HG02852 (cell line): ENCODE results near the gene SERPINH1.
"Not testable (repeated sequence)": the region's sequence is repeated elsewhere in the genome, so short reads cannot be mapped to it uniquely, and the experiment has no call there.

Experiments
- ATAC-seq: cut with Tn5 transposase; IDR thresholded peaks from one replicate; pipeline ENCODE4 v1.9.1; 2021; ENCODE audit warnings: mild to moderate bottlenecking, moderate library complexity; ENCODE audit not compliant: unreplicated experiment

SERPINH1 gene

GRCh38 chr11:75572744-75573143 is 10.7 kb downstream of the SERPINH1 start:
- no peak for ATAC-seq

DNA sequence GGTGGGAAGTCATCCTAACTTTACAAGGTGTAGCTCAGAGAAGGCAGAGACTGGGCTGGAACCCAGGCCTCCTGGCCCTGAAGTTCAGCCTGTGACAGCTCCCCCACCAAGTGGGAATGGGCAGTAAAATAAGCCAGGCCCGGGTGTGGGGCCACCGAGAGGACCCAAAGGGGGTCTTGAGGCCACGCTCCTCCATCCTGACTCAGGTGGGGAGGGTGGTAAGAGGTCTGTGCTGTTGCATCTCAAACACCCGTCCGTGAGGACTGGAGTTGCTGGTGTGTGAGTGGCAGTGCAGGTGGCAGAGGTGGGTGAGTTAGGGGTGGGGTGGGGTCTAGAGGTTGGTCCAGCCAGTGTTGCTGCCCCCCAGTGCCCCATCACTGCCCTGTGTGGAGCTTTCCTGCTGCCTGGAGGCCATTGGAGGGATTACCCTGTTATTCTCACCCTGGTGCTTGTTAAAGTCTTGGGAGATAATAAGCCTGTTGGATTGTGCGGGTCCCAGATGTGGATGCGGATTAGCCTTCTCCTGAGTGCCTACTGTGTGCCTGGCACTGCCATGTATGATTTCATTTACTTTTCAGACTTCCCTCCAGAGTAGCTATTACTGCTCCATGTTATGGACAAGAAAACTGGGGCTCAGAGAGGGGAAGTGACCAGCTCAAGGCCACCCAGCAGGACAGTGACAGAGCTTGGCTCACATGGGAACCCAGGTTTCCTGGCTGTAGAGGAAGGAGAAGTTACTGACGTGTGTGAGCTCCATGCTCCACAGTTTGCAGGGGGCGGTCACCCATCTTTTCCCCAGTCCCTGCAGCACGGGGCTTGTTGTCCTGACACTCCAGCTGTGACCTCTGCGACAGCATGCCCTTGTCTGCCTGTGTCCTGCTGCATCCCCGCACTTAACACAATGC is 12.9 kb downstream of the SERPINH1 start:
- no peak for ATAC-seq

DNA sequence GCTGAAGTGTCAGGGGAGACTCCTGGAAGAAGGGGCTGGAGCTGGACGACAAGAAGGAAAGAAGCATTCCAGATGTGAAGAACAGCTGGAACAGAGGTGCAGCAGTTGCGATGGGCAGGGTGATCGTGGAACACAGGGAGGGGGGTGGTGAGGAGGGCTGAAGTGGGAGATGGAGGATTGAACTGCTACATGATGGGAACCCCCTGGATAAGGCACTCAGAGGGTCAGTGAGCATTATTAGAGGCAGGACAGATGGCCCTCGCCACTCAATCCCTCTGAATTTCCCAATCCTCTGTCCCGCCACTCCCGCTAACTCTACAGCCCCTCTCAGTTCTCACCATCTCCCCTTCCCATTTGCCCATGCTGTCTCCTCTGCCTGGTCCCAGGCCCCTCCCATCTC is 14.0 kb downstream of the SERPINH1 start:
- no peak for ATAC-seq

- ATAC-seq = no peak
Observed at GRCh38 chr11:75576499-75576918, 14.5 kb downstream of the SERPINH1 start.

GRCh38 chr11:75577207-75577606 is 15.2 kb downstream of the SERPINH1 start:
- ATAC-seq = no peak

GRCh38 chr11:75578977-75579376 is 16.9 kb downstream of the SERPINH1 start:
- no peak for ATAC-seq

GRCh38 chr11:75579841-75580240 is 17.8 kb downstream of the SERPINH1 start:
- no peak for ATAC-seq

- no peak for ATAC-seq
Observed at GRCh38 chr11:75582506-75582894, 20.4 kb downstream of the SERPINH1 start.

- ATAC-seq = peak; percentile 90
Observed at GRCh38 chr11:75582895-75583717, 21.1 kb downstream of the SERPINH1 start.

GRCh38 chr11:75583718-75584658 is 21.9 kb downstream of the SERPINH1 start:
- peak; percentile 24 for ATAC-seq

DNA sequence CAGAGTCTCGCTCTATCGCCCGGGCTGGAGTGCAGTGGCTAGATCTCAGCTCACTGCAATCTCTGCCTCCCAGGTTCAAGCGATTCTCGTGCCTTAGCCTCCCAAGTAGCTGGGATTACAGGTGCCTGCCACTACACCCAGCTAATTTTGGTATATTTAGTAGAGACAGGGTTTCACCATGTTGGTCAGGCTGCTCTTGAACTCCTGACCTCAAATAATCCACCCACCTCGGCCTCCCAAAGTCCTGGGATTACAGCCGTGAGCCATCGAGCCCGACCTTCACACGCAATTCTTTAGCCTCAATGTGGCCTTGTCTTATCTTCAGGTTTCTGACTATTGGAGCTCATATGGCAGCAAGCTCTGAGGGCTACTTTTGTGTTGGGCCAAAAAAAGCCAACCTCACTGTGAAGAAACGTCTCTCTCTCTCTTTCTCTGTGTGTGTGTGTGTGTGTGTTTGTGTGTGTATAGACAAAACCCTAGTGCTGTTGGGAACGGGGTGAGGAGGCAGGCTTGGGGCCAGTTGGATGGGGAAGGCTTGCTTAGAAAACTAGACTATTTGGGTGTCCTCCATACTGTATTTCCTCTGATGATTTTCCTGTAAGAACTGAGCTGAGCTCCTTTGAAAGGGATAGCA is 22.7 kb downstream of the SERPINH1 start:
- not testable (repeated sequence) for ATAC-seq

- ATAC-seq = no peak
Observed at GRCh38 chr11:75585293-75585670, 23.2 kb downstream of the SERPINH1 start.

DNA sequence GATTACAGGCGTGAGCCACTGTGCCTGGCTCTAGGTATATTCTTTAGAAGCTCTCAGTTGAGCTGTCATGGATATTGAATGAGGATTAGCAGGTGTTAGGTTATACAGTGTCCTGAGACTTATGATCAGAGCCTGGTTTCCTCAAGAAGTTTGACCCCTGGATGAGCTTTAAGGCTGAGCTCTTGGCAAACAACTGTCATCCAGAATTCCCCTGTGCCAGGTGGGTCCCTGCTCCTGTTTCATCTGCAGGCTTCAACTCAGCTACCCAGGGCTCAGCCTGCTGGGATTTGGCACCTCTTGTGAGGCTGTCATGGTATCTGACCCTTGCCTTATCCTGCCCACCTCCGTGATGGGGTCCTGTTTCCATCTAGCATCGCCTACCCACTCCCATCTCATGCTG is 24.3 kb downstream of the SERPINH1 start:
- no peak for ATAC-seq

DNA sequence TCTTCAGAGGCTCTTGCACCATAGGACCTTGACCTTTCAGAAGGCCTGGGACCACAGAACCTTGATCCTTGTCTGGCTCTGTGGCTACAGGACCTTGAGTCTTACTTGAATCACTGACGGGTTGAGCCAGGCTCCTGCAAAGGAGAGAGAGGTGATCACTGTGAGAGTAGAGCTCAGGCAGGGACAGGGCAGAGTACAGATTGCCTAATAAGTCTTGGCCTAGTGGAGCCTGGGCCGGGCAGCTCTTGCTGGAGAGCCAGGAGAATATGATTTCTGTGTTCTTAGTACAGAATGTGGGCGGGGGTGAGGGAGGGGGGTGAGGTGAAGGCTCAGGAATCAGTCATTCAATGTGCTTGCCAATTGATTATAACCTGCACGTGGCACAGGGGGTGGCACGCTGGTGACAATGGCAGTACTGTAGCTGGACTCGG is 26.0 kb downstream of the SERPINH1 start:
- ATAC-seq = no peak

GRCh38 chr11:75589051-75589450 is 27.0 kb downstream of the SERPINH1 start:
- ATAC-seq = no peak

GRCh38 chr11:75589933-75590332 is 27.9 kb downstream of the SERPINH1 start:
- no peak for ATAC-seq

GRCh38 chr11:75591371-75591770 is 29.3 kb downstream of the SERPINH1 start:
- no peak for ATAC-seq

- ATAC-seq = no peak
Observed at GRCh38 chr11:75591966-75592365, 29.9 kb downstream of the SERPINH1 start.

DNA sequence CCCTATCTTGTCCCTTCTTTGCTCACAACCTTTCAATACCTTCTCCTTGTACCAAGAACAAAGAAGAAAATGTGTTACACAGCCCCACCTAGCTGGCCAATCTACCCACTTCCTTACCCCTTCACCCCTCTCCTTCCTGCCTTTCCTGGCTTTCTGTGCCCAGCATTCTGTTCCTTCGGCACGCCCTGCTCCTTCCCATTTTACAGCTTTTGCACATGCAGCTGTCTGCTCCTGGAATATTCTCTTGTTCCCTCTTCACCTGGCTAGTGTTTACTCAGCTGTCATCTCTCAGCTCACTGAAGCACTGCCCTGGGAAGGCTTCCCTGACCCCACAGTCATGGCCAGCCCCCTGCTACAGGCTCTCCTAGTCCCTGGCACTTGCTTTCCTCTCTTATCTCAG is 30.7 kb downstream of the SERPINH1 start:
- no peak for ATAC-seq

GRCh38 chr11:75593286-75593915 is 31.3 kb downstream of the SERPINH1 start:
- ATAC-seq = no peak
